IPS-15b (cell line): ENCODE measurements around the gene PRMT7.
"Not testable (repeated sequence)": the region's sequence is repeated elsewhere in the genome, so short reads cannot be mapped to it uniquely, and the experiment has no call there.

ENCODE experiments used
- H3K27me3 ChIP-seq: one replicate; pipeline ENCODE4 v1.6.1; 2013; ENCODE audit warnings: low read length; ENCODE audit not compliant: control insufficient read depth, insufficient read depth
- H3K36me3 ChIP-seq: one replicate; pipeline ENCODE4 v1.6.1; 2013; ENCODE audit warnings: low read length; ENCODE audit not compliant: control insufficient read depth, insufficient read depth
- H3K4me1 ChIP-seq: one replicate; pipeline ENCODE4 v1.6.1; 2013; ENCODE audit warnings: mild to moderate bottlenecking, low read length; ENCODE audit not compliant: control insufficient read depth, insufficient read depth
- H3K4me3 ChIP-seq: one replicate; pipeline ENCODE4 v1.5.1; 2013; ENCODE audit warnings: low read depth, low read length
- H3K9ac ChIP-seq: one replicate; pipeline ENCODE4 v1.6.1; 2013; ENCODE audit warnings: low read depth, mild to moderate bottlenecking, low read length
- H3K9me3 ChIP-seq: one replicate; pipeline ENCODE4 v1.6.1; 2013; ENCODE audit warnings: mild to moderate bottlenecking, low read length; ENCODE audit not compliant: control insufficient read depth, insufficient read depth

Gene PRMT7

DNA sequence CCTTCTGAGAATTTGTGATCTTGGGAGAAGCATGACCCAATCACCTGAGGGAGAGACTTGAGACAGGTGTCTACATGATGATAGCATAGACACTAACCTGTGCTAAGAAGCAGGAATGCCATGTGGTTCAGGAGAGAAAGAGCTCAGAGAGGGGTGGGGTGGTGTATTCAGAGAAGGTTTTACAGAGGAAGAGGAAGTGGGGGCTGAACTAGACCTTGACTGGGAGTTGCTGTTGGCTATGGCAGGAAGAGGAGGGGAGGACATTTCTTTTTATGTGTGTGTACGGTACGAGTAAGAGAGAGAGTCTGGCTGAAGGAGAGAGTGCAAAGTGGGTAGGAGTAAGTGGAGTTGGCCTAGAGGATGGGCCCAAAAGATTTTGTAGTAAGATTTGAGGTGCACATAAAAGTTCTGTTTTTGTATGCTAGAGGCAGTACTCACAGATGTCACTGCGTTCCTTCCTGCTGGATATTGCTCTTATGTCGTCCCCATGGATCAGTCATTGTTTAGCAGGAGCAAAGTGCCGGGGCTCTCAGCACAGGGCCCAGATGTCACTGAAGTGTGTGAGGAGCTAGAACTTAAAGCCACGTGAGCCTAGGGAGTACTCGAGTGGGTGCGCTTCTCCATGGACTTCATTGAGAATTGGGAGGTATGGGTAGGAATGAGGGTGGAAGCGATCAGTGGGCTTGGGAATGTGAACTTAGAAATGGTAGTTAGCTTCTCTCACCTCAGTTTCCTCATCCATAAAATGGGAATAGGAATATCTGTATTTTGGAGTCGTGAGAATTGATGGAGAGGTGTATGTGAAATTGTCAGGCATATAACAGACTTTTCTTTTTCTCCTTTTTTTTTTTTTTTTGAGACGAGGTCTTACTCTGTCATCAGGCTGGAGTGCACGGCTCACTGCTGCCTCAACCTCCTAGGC lies 24.4 kb upstream of the PRMT7 start:
- H3K9me3 ChIP-seq: no peaks in the 10 kb centered on the region
- peaks cover 33% of the 10 kb centered on the region for H3K36me3 ChIP-seq

DNA sequence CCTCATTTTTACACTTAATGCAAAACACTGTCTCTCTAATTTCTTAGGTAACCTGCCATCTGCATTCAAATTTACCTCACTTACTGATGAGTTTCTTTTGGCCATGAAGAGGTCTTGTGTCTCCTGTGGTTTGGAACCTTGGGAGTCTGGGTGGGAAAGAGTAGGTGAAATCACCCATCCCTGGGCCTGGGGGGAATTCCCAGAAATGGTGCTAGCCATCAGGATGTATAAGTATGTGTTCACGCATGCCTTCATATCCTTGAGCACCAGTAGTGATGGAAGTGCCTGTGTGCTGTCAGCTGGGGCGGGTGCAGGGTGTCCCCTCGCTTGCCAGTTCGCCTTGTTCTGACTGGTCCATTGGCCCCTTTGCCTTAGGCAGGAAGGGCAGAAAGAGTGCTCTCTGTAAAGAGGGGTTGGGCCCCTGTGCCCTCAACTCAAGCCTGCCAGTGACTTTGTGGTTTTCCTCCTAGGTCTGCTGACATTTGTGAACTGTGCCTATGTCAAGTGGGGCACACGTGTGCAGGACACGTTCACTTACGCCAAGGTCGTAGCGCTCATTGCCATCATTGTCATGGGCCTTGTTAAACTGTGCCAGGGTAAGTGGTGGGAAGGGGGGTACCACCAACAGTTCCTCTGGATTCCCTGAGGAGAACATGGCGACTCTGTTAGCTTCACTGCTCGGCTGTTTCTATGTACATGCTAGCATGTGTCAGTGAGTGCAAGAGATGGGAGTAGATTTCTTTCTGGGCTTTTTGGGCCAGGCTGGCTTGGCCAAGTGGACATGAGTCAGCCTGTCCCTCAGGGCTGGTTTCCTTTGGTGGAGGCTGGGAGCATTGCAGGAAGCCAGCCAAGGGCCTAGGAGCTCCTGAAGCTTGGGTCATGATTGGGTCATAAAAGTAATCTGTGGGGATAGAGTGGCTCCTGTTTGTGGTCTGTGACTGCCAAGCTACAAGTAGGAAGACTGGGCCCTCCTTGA lies 23.3 kb upstream of the PRMT7 start:
- no peak overlapping the region for H3K9ac ChIP-seq
- H3K4me3 ChIP-seq: no peak overlapping the region
- H3K27me3 ChIP-seq: no peaks in the 10 kb centered on the region
- H3K9me3 ChIP-seq: no peaks in the 10 kb centered on the region
- H3K4me1 ChIP-seq: no peaks in the 10 kb centered on the region
- H3K36me3 ChIP-seq: peaks cover 33% of the 10 kb centered on the region

More for the DNA sequence above, 24.4 kb upstream of the PRMT7 start:
- Histone ChIP-seq H3K4me1 (no peaks in the 10 kb centered on the region), H3K4me3 (no peak overlapping the region), H3K9ac (no peak overlapping the region), H3K27me3 (no peaks in the 10 kb centered on the region)

GRCh38 chr16:68288252-68288650 lies 22.6 kb upstream of the PRMT7 start:
- H3K4me3 ChIP-seq: no peak overlapping the region

DNA sequence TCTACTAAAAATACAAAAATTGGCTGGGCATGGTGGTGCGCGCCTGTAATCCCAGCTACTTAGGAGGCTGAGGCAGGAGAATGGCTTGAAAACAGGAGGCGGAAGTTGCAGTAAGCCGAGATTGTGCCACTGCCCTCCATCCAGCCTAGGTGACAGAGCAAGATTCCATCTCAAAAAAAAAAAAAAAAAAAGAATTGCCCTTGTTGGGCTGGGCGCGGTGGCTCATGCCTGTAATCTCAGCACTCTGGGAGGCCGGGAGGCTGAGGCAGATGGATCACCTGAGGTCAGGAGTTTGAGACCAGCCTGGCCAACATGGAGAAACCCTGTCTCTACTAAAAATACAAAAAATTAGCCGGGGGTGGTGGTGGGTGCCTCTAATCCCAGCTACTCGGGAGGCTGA lies 22.0 kb upstream of the PRMT7 start:
- not testable (repeated sequence) for H3K9ac ChIP-seq, H3K27me3 ChIP-seq, H3K4me3 ChIP-seq, H3K9me3 ChIP-seq, H3K4me1 ChIP-seq
- H3K36me3 ChIP-seq: peaks cover 34% of the 10 kb centered on the region

More at GRCh38 chr16:68288252-68288650, 22.6 kb upstream of the PRMT7 start:
- Histone ChIP-seq H3K4me1 (no peaks in the 10 kb centered on the region), H3K27me3 (no peaks in the 10 kb centered on the region), H3K9me3 (no peaks in the 10 kb centered on the region), H3K9ac (no peak overlapping the region), H3K36me3 (peaks cover 30% of the 10 kb centered on the region)

GRCh38 chr16:68289202-68289601 lies 21.6 kb upstream of the PRMT7 start:
- no peak overlapping the region for H3K9ac ChIP-seq
- no peak overlapping the region for H3K4me3 ChIP-seq
- H3K4me1 ChIP-seq: no peaks in the 10 kb centered on the region
- H3K9me3 ChIP-seq: no peaks in the 10 kb centered on the region
- peaks cover 34% of the 10 kb centered on the region for H3K36me3 ChIP-seq
- no peaks in the 10 kb centered on the region for H3K27me3 ChIP-seq

GRCh38 chr16:68289621-68290329 lies 21.0 kb upstream of the PRMT7 start:
- Histone ChIP-seq H3K9me3 (no peaks in the 10 kb centered on the region), H3K27me3 (no peaks in the 10 kb centered on the region), H3K4me1 (no peaks in the 10 kb centered on the region), H3K9ac (no peak overlapping the region), H3K36me3 (peaks cover 34% of the 10 kb centered on the region), H3K4me3 (no peak overlapping the region)

DNA sequence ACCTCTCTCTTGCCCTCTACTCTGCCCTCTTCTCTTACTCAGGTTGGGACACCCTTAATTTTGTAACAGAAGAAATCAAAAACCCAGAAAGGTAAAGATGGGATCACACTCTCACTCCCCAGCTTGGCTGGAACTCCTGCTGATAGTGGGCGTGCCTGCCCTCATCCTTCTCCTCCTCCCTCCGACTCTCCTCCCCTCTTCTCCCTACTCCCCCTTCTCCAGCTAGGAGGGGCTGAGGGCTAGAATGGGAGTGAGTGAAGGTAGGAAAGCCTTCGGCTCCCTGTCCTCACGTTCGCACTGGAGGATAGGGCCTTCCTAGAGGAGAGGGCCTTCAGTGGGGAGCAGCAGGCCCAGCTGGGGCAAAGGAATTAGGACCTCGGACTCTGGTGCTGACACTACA lies 20.4 kb upstream of the PRMT7 start:
- Histone ChIP-seq H3K9ac (no peak overlapping the region), H3K4me3 (no peak overlapping the region), H3K4me1 (no peaks in the 10 kb centered on the region), H3K36me3 (peaks cover 34% of the 10 kb centered on the region), H3K27me3 (no peaks in the 10 kb centered on the region), H3K9me3 (no peaks in the 10 kb centered on the region)

DNA sequence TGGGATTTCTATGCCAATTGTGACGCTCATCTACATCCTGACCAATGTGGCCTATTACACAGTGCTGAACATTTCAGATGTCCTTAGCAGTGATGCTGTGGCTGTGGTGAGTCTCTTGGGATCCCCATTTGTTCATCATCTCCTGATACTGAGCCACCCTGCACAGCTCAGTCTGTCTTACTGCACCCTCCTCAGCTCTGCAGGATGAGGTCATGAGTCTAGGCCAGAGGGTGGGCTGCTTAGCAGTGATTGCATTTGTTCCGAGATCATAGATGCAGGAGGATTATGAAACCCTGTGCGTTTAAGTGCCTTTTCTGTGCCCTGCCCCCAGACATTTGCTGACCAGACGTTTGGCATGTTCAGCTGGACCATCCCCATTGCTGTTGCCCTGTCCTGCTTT lies 19.6 kb upstream of the PRMT7 start:
- Histone ChIP-seq H3K27me3 (no peaks in the 10 kb centered on the region), H3K9ac (no peak overlapping the region), H3K4me3 (no peak overlapping the region), H3K9me3 (no peaks in the 10 kb centered on the region), H3K4me1 (no peaks in the 10 kb centered on the region), H3K36me3 (peaks cover 36% of the 10 kb centered on the region)

DNA sequence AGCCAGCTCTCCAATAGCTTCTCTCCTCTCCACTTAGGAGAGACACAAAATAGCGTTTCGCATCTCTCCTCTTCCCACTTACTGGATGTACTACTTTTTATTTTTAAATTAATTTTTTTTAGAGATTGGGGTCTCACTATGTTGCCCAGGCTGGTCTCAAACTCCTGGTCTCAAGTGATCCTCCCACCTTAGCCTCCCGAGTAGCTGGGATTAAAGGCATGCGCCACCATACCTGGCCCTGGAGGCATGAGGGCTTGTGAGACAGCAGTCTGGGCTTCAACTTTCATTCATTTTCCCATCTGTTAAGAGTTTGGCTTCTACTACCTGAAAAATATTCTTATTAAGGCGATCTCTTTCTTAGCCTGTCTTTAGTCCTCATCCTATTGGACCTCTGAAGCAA lies 18.4 kb upstream of the PRMT7 start:
- no peak overlapping the region for H3K9ac ChIP-seq
- no peaks in the 10 kb centered on the region for H3K4me1 ChIP-seq
- H3K36me3 ChIP-seq: peaks cover 38% of the 10 kb centered on the region
- H3K27me3 ChIP-seq: no peaks in the 10 kb centered on the region
- no peak overlapping the region for H3K4me3 ChIP-seq
- H3K9me3 ChIP-seq: no peaks in the 10 kb centered on the region

DNA sequence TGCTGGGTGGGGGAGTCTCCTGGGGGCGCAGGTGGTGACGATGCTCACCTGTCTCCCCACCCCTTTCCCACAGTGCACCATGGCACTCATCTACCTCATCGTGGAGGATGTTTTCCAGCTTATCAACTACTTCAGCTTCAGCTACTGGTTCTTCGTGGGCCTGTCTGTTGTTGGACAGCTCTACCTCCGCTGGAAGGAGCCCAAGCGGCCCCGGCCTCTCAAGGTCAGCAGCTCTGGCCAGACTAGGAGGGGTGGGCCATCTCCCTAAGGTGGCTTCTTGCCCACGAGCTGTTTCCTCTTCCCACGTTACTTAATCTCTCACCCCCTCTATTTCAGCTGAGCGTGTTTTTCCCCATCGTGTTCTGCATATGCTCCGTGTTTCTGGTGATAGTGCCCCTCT lies 14.5 kb upstream of the PRMT7 start:
- no peak overlapping the region for H3K9ac ChIP-seq
- no peak overlapping the region for H3K4me3 ChIP-seq
- H3K27me3 ChIP-seq: no peaks in the 10 kb centered on the region
- no peaks in the 10 kb centered on the region for H3K9me3 ChIP-seq
- H3K4me1 ChIP-seq: no peaks in the 10 kb centered on the region
- H3K36me3 ChIP-seq: peaks cover 24% of the 10 kb centered on the region

GRCh38 chr16:68296693-68297092 lies 14.1 kb upstream of the PRMT7 start:
- H3K27me3 ChIP-seq: no peaks in the 10 kb centered on the region
- no peaks in the 10 kb centered on the region for H3K9me3 ChIP-seq
- no peaks in the 10 kb centered on the region for H3K4me1 ChIP-seq
- peaks cover 20% of the 10 kb centered on the region for H3K36me3 ChIP-seq
- H3K9ac ChIP-seq: no peak overlapping the region
- no peak overlapping the region for H3K4me3 ChIP-seq
